B cell (primary cell): Measurements from ENCODE around the gene CCHCR1. TPM values are rescaled to one million over a fixed set of nuclear protein-coding genes. Genes with fewer than 3 reads are reported as not detected.

Source experiments
- ATAC-seq: fragments of 200-7000 bp; cut with Tn5 transposase; one replicate; pipeline ENCODE4 v1.10.0; 2021; ENCODE audit warnings: low read depth, mild to moderate bottlenecking, moderate number of reproducible peaks, moderate library complexity
- CTCF ChIA-PET: fragments of 350-600 bp; sonication (Branson Sonifier 250); formaldehyde crosslinking; loops from one replicate; lab custom pipeline; 2021; ENCODE audit warnings: antibody characterized with exemption, inconsistent platforms; lab: Charles Lee
- POLR2A ChIA-PET: fragments of 350-600 bp; sonication (Branson Sonifier 250); formaldehyde crosslinking; loops from one replicate; lab custom pipeline; 2021; ENCODE audit warnings: antibody characterized with exemption; lab: Charles Lee
- DNase-seq: peaks from one replicate; pipeline ENCODE4 v3.0.0; 2013
- H2AFZ ChIP-seq: 2 replicates; pipeline ENCODE4 v1.6.1; 2012; ENCODE audit warnings: mild to moderate bottlenecking, low read depth, low read length; ENCODE audit not compliant: insufficient read depth, poor library complexity, severe bottlenecking
- H3K27ac ChIP-seq, 2 donors: 1 replicate in 1 of 2; 2 replicates in 1 of 2; pipeline ENCODE4 v1.5.1; 2012 to 2013; ENCODE audit warnings: low read length in 2 of 2, mild to moderate bottlenecking in 2 of 2, moderate library complexity in 1 of 2
- H3K27me3 ChIP-seq, 4 experiments: fragments of 200-600 bp in 1 of 4; sonication (generic) in 1 of 4; replicated peaks in 1 of 4; 1 replicate in 2 of 4; 2 replicates in 2 of 4; pipeline versions ENCODE4 v1.6.1 to v1.7.0; 2013 to 2016; ENCODE audit warnings: low read length in 3 of 4, mild to moderate bottlenecking in 2 of 4, mixed read lengths in 1 of 4, moderate library complexity in 1 of 4; ENCODE audit not compliant: insufficient read depth in 4 of 4, control insufficient read depth in 3 of 4; ENCODE audit errors: control extremely low read depth in 1 of 4
- H3K36me3 ChIP-seq, 2 experiments: replicated peaks in 1 of 2; 1 replicate in 1 of 2; 2 replicates in 1 of 2; pipeline versions ENCODE4 v1.6.1 to v1.7.1; 2013; ENCODE audit warnings: low read length in 1 of 2; ENCODE audit not compliant: insufficient read depth in 2 of 2, control insufficient read depth in 1 of 2; ENCODE audit errors: control extremely low read depth in 1 of 2, extremely low read depth in 1 of 2
- H3K4me1 ChIP-seq, 2 donors: fragments of 200-600 bp in 1 of 2; sonication (generic) in 1 of 2; 1 replicate in 1 of 2; 2 replicates in 1 of 2; pipeline versions ENCODE4 v1.5.1 to v1.6.1; 2013 to 2017; ENCODE audit warnings: low read length in 2 of 2; ENCODE audit not compliant: control insufficient read depth in 2 of 2, insufficient read depth in 2 of 2
- H3K4me2 ChIP-seq: replicated peaks from 2 replicates; pipeline ENCODE3; 2012; ENCODE audit warnings: mild to moderate bottlenecking, low read depth, low read length; ENCODE audit not compliant: poor library complexity, severe bottlenecking
- H3K4me3 ChIP-seq, 5 experiments: fragments of 200-600 bp in 1 of 5; sonication (generic) in 1 of 5; 1 replicate in 3 of 5; 2 replicates in 2 of 5; pipeline versions ENCODE4 v1.5.1 to v1.7.0; 2011 to 2016; ENCODE audit warnings: low read length in 4 of 5, mild to moderate bottlenecking in 4 of 5, low read depth in 2 of 5, control low read depth in 1 of 5, moderate library complexity in 1 of 5; ENCODE audit not compliant: insufficient read depth in 1 of 5; ENCODE audit errors: control extremely low read depth in 1 of 5, extremely low read depth in 1 of 5
- H3K79me2 ChIP-seq: fragments of 200-600 bp; sonication (generic); one replicate; pipeline ENCODE4 v1.6.0; 2016; ENCODE audit warnings: low read length; ENCODE audit not compliant: control insufficient read depth, insufficient read depth
- H3K9ac ChIP-seq: fragments of 200-600 bp; sonication (generic); 2 replicates; pipeline ENCODE4 v1.6.1; 2017; ENCODE audit warnings: mild to moderate bottlenecking, low read length, moderate library complexity
- H3K9me3 ChIP-seq, 3 donors: one replicate each; pipeline versions ENCODE4 v1.6.1 to v1.7.1; 2013; ENCODE audit warnings: low read length in 2 of 3; ENCODE audit not compliant: control insufficient read depth in 2 of 3, insufficient read depth in 1 of 3; ENCODE audit errors: control extremely low read depth in 1 of 3
- H4K20me1 ChIP-seq: 2 replicates; pipeline ENCODE4 v1.6.0; 2012; ENCODE audit warnings: mild to moderate bottlenecking, low read length; ENCODE audit not compliant: insufficient read depth, control insufficient read depth, poor library complexity, severe bottlenecking
- H3K27ac Mint-ChIP-seq: one replicate; pipeline ENCODE4 v1.8.0; 2021; ENCODE audit warnings: mixed read lengths
- H3K27me3 Mint-ChIP-seq: one replicate; pipeline ENCODE4 v1.8.0; 2021; ENCODE audit warnings: mixed read lengths
- H3K4me1 Mint-ChIP-seq: one replicate; pipeline ENCODE4 v1.8.0; 2021; ENCODE audit warnings: mixed read lengths
- H3K4me3 Mint-ChIP-seq: one replicate; pipeline ENCODE4 v1.8.0; 2021; ENCODE audit warnings: mixed read lengths
- H3K9me3 Mint-ChIP-seq: one replicate; pipeline ENCODE4 v1.8.0; 2022; ENCODE audit warnings: mixed read lengths; ENCODE audit not compliant: insufficient read depth
- EZH2 ChIP-seq: IDR thresholded peaks from 2 replicates; pipeline ENCODE4 v1.6.1; 2012; ENCODE audit warnings: borderline replicate concordance, low read depth, mild to moderate bottlenecking, moderate library complexity, low read length; ENCODE audit not compliant: insufficient read depth, poor library complexity, severe bottlenecking
- WGBS: methylation state at CpG from one replicate; pipeline ENCODE4 v1.1.5; 2013; ENCODE audit warnings: missing lambda C conversion rate; ENCODE audit not compliant: insufficient coverage; 5-methylcytosine and 5-hydroxymethylcytosine counted together
- intact Hi-C: fragments of 100-400 bp; cut with micrococcal nuclease; formaldehyde crosslinking; loops from one replicate; pipeline ENCODE4 v1.10.0; 2022
- polyA plus RNA-seq: library from polyadenylated mRNA; depleted of rRNA; stranded (reverse); fragments of >200 nt; gene quantifications from 2 replicates; pipeline ENCODE4 v1.2.3, GENCODE V29; 2012
- total RNA-seq, 2 donors: library from RNA; stranded (reverse); fragments of 120-200 nt in 1 of 2; gene quantifications; 1 replicate in 1 of 2; 2 replicates in 1 of 2; pipeline versions ENCODE4 v1.2.3 to v1.2.4, GENCODE V29; 2013 to 2022
- TF ChIP-seq, protein P1 (sequence below): fragments of 200-600 bp; IDR thresholded peaks from one replicate; pipeline ENCODE4 v1.8.0; 2022; ENCODE audit warnings: antibody characterized with exemption, mild to moderate bottlenecking

Gene CCHCR1
- total and polyA plus RNA-seq, 2 donors (not counting 1 experiment from before 2014, with no cell fraction given), result 17.0 to 34.7 TPM

DNA sequence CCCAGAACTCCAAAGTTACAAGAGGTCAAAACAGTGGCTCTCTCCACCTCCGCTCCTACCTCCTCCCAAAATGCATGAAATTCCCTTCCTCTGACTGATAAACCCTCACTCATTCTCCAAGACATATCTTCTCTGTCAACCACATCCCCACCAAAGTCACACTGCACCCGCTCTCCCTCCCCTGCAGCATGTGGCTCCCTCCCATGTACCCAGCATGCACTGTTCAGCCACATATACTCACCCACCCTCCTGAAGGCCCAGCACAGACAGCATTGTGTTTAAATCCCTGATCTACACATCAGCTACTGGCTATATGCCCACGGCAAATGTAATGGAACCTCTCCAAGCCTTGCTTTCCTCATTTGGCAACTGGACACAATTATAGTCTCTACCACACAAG, 18.4 kb upstream of the CCHCR1 start:
- Histone ChIP-seq H3K4me1 (peaks cover 0 to 5% of the 10 kb centered on the region in 2 donors), H3K27ac (no peak overlapping the region), H3K36me3 (no peaks in the 10 kb centered on the region), H3K4me2 (no peak overlapping the region), H3K9ac (no peak overlapping the region), H3K79me2 (no peaks in the 10 kb centered on the region), H4K20me1 (no peaks in the 10 kb centered on the region), H3K27me3 (no peaks in the 10 kb centered on the region), H3K4me3 (no peak overlapping the region), H2AFZ (no peak overlapping the region), H3K9me3 (no peaks in the 10 kb centered on the region)
- Mint-ChIP-seq H3K27ac (no peak overlapping the region), H3K27me3 (no peaks in the 10 kb centered on the region), H3K4me1 (peaks cover 9% of the 10 kb centered on the region), H3K4me3 (no peak overlapping the region), H3K9me3 (no peaks in the 10 kb centered on the region)
- WGBS, result 93% methylated on average over 3 of the region's 3 CpGs
- ATAC-seq, result no peak
- ChIA-PET POLR2A (no interaction called here), CTCF (no interaction called here)
- TF ChIP-seq, protein P1, sequence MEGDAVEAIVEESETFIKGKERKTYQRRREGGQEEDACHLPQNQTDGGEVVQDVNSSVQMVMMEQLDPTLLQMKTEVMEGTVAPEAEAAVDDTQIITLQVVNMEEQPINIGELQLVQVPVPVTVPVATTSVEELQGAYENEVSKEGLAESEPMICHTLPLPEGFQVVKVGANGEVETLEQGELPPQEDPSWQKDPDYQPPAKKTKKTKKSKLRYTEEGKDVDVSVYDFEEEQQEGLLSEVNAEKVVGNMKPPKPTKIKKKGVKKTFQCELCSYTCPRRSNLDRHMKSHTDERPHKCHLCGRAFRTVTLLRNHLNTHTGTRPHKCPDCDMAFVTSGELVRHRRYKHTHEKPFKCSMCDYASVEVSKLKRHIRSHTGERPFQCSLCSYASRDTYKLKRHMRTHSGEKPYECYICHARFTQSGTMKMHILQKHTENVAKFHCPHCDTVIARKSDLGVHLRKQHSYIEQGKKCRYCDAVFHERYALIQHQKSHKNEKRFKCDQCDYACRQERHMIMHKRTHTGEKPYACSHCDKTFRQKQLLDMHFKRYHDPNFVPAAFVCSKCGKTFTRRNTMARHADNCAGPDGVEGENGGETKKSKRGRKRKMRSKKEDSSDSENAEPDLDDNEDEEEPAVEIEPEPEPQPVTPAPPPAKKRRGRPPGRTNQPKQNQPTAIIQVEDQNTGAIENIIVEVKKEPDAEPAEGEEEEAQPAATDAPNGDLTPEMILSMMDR, result no peak
- TF ChIP-seq EZH2, result no peak
- intact Hi-C loops, result no loop called here
- DNase-seq, result no peak

DNA sequence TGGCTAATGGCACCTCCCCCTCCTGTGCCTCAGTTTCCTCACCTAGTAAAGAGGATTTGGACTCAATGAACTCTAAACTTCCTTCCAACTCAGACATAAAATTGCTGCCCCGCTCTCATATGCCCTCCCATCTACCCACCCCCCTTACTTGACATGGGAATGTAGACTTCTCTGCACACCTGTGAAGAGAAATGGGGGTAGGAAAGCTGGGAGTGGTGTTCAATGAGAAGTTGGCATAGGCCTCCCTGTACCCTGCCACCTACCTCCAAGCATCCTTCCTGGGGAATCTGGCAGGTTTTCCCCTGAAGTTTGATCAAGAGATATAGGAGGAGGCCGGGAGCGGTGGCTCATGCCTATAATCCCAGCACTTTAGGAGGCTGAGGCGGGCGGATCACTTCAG, 16.8 kb upstream of the CCHCR1 start:
- Mint-ChIP-seq H3K4me1 (peaks cover 9% of the 10 kb centered on the region), H3K27ac (no peak overlapping the region), H3K4me3 (no peak overlapping the region), H3K27me3 (no peaks in the 10 kb centered on the region), H3K9me3 (no peaks in the 10 kb centered on the region)
- POLR2A ChIA-PET, result no interaction called here
- CTCF ChIA-PET, result no interaction called here
- Histone ChIP-seq H3K4me1 (no peaks in the 10 kb centered on the region), H3K36me3 (no peaks in the 10 kb centered on the region), H3K79me2 (no peaks in the 10 kb centered on the region), H4K20me1 (no peaks in the 10 kb centered on the region), H3K27ac (no peak overlapping the region), H3K27me3 (no peaks in the 10 kb centered on the region), H2AFZ (no peak overlapping the region), H3K9ac (no peak overlapping the region), H3K9me3 (no peaks in the 10 kb centered on the region), H3K4me3 (no peak overlapping the region), H3K4me2 (no peak overlapping the region)
- intact Hi-C loops, result no loop called here
- ATAC-seq (no peak), DNase-seq (no peak)
- 93% methylated on average over 3 of the region's 5 CpGs for whole genome bisulfite sequencing
- no peak for TF ChIP-seq EZH2
- TF ChIP-seq, protein P1, result no peak
